ENCODE data around the gene GPR107. TPM values are rescaled to one million over a fixed set of nuclear protein-coding genes. Genes with fewer than 3 reads are reported as not detected.

Gene GPR107
- total RNA-seq, 2 experiments from 2014 or later: 18.2 to 19.0 TPM

- no peak for TF ChIP-seq CTCF (IDR thresholded peaks at IDR 0.05)
- CTCF ChIA-PET: interaction anchor here (5.6 kb wide), 1 partner anchor 68 kb away, joined by 25 read pairs; no protein-coding TSS in a partner anchor
- Mint-ChIP-seq H3K36me3 (ENCODE audit: low read depth) (no peaks in the 10 kb centered on the region), H3K4me3 (no peak overlapping the region), H3K4me1 (ENCODE audit: low read depth) (peaks cover 2% of the 10 kb centered on the region), H3K27me3 (peaks cover 16% of the 10 kb centered on the region), H3K9me3 (no peaks in the 10 kb centered on the region), H3K27ac (no peak overlapping the region)
- intact Hi-C loops (cut with micrococcal nuclease): no loop called here
- DNase-seq: no peak
- POLR2A ChIA-PET: interaction anchor here (1.3 kb wide), 1 partner anchor 67 kb away, joined by 4 read pairs; no protein-coding TSS in a partner anchor
- ATAC-seq: no peak
Measured at GRCh38 chr9:130174920-130175321, 121.2 kb downstream of the GPR107 start.

GRCh38 chr9:130175355-130175754 is 121.6 kb downstream of the GPR107 start:
- TF ChIP-seq CTCF (IDR thresholded peaks at IDR 0.05): no peak
- no peak overlapping the region for H3K4me3 Mint-ChIP-seq
- ATAC-seq (no peak), DNase-seq (no peak)
- ChIA-PET POLR2A (no interaction called here), CTCF (interaction anchor here (5.6 kb wide), 1 partner anchor 68 kb away, joined by 25 read pairs; no protein-coding TSS in a partner anchor)
- H3K27ac Mint-ChIP-seq: no peak overlapping the region
- H3K27me3 Mint-ChIP-seq: peaks cover 16% of the 10 kb centered on the region
- no peaks in the 10 kb centered on the region for H3K36me3 Mint-ChIP-seq (ENCODE audit: low read depth)
- H3K9me3 Mint-ChIP-seq: no peaks in the 10 kb centered on the region
- intact Hi-C loops (cut with micrococcal nuclease): no loop called here
- peaks cover 2% of the 10 kb centered on the region for H3K4me1 Mint-ChIP-seq (ENCODE audit: low read depth)

GRCh38 chr9:130176760-130177159 is 123.1 kb downstream of the GPR107 start:
- intact Hi-C loops (cut with micrococcal nuclease): no loop called here
- Mint-ChIP-seq H3K9me3 (no peaks in the 10 kb centered on the region), H3K27me3 (peaks cover 13% of the 10 kb centered on the region), H3K4me3 (no peak overlapping the region), H3K4me1 (ENCODE audit: low read depth) (peaks cover 2% of the 10 kb centered on the region), H3K27ac (no peak overlapping the region), H3K36me3 (ENCODE audit: low read depth) (no peaks in the 10 kb centered on the region)
- ChIA-PET POLR2A (no interaction called here), CTCF (no interaction called here)
- no peak for ATAC-seq
- TF ChIP-seq CTCF (IDR thresholded peaks at IDR 0.05): no peak
- DNase-seq: no peak

GRCh38 chr9:130177898-130178805 is 124.4 kb downstream of the GPR107 start:
- ChIA-PET POLR2A (interaction anchor here (1.2 kb wide), 1 partner anchor 71 kb away, joined by 3 read pairs; no protein-coding TSS in a partner anchor), CTCF (no interaction called here)
- no peaks in the 10 kb centered on the region for H3K9me3 Mint-ChIP-seq
- no peaks in the 10 kb centered on the region for H3K36me3 Mint-ChIP-seq (ENCODE audit: low read depth)
- intact Hi-C loops (cut with micrococcal nuclease): no loop called here
- no peak overlapping the region for H3K27ac Mint-ChIP-seq
- TF ChIP-seq CTCF (IDR thresholded peaks at IDR 0.05): no peak
- DNase-seq (no peak), ATAC-seq (no peak)
- H3K4me3 Mint-ChIP-seq: no peak overlapping the region
- H3K27me3 Mint-ChIP-seq: peaks cover 12% of the 10 kb centered on the region
- H3K4me1 Mint-ChIP-seq (ENCODE audit: low read depth): peaks cover 2% of the 10 kb centered on the region

- POLR2A ChIA-PET: interaction anchor here (0.6 kb wide), 1 partner anchor 26 kb away, joined by 4 read pairs; no protein-coding TSS in a partner anchor
- no peak for ATAC-seq
- TF ChIP-seq CTCF (IDR thresholded peaks at IDR 0.05): no peak
- H3K4me1 Mint-ChIP-seq (ENCODE audit: low read depth): no peaks in the 10 kb centered on the region
- H3K4me3 Mint-ChIP-seq: no peak overlapping the region
- H3K36me3 Mint-ChIP-seq (ENCODE audit: low read depth): no peaks in the 10 kb centered on the region
- H3K27me3 Mint-ChIP-seq: peaks cover 2% of the 10 kb centered on the region
- CTCF ChIA-PET: no interaction called here
- no peaks in the 10 kb centered on the region for H3K9me3 Mint-ChIP-seq
- DNase-seq: no peak
- no peak overlapping the region for H3K27ac Mint-ChIP-seq
- intact Hi-C loops (cut with micrococcal nuclease): no loop called here
Measured at GRCh38 chr9:130179331-130179907, 125.7 kb downstream of the GPR107 start.

Measured in activated CD8-positive, alpha-beta T cell treated with anti-CD3 and anti-CD28 coated beads for 36 hours (primary cell).